Psoas muscle (tissue), 8 donors: ENCODE results near the gene DPP9. TPM values are rescaled to one million over a fixed set of nuclear protein-coding genes. Genes with fewer than 3 reads are reported as not detected.

Experiments used
- ATAC-seq, 4 donors: fragments of 200-7000 bp; cut with Tn5 transposase; one replicate each; pipeline ENCODE4 v1.9.1; 2020; ENCODE audit warnings: moderate library complexity in 3 of 4, mild to moderate bottlenecking in 2 of 4
- DNase-seq, 2 donors: peaks; one replicate each; pipeline ENCODE4 v3.0.0-alpha.2; 2020
- H3K27ac ChIP-seq: fragments of 200-600 bp; one replicate; pipeline ENCODE4 v1.8.0; 2022
- H3K27me3 ChIP-seq, 3 donors: fragments of 200-600 bp in 1 of 3; one replicate each; pipeline versions ENCODE4 v1.6.1 to v1.8.0; 2013 to 2022; ENCODE audit warnings: low read length in 2 of 3, mild to moderate bottlenecking in 2 of 3, moderate library complexity in 1 of 3; ENCODE audit not compliant: insufficient read depth in 3 of 3
- H3K36me3 ChIP-seq, 2 donors: fragments of 200-600 bp in 1 of 2; one replicate each; pipeline versions ENCODE4 v1.6.1 to v1.8.0; 2013 to 2022; ENCODE audit warnings: low read depth in 1 of 2, mild to moderate bottlenecking in 1 of 2, moderate library complexity in 1 of 2; ENCODE audit not compliant: insufficient read depth in 1 of 2
- H3K4me1 ChIP-seq: fragments of 200-600 bp; one replicate; pipeline ENCODE4 v1.8.0; 2022
- H3K4me3 ChIP-seq: fragments of 200-600 bp; one replicate; pipeline ENCODE4 v1.8.0; 2022; ENCODE audit warnings: mild to moderate bottlenecking
- H3K9me3 ChIP-seq: fragments of 200-600 bp; one replicate; pipeline ENCODE4 v1.8.0; 2022
- CTCF ChIP-seq: fragments of 200-600 bp; IDR thresholded peaks from one replicate; pipeline ENCODE4 v1.8.0; 2022; ENCODE audit warnings: antibody characterized with exemption
- WGBS, 3 donors: extraction: QIAGEN DNeasy Blood & Tissue Kit; methylation state at CpG; one replicate each; pipeline versions ENCODE4 v1.1.6 to v1.1.7; 2013; 5-methylcytosine and 5-hydroxymethylcytosine counted together
- intact Hi-C, 2 donors: fragments of 100-400 bp; cut with DNase I; formaldehyde crosslinking; loops; one replicate each; pipeline versions ENCODE4 v1.11.0 to v1.14.2; 2022
- polyA plus RNA-seq, 3 donors: library from polyadenylated mRNA; stranded (reverse); fragments of 200-250 nt; gene quantifications; one replicate each; pipeline ENCODE4 v1.2.3, GENCODE V29; 2013
- total RNA-seq, 4 donors: library from RNA; stranded (reverse); fragmentation: NEBNext Ultra II Directional in 2 of 4; extraction: Animal tissue kit (Norgen Biotek cat#: 25700) in 2 of 4; gene quantifications; one replicate each; pipeline versions ENCODE4 v1.2.1 to v1.2.4, GENCODE V29; 2021 to 2023
- donor health status: healthy with polysubstance abuse.
- donor health status: DM: no; HTN: no; CAD: no; lungs with moderate emphysema.
- donor health status: Bipolar disorder and iron deficiency.
- donor health status: healthy.
- donor health status: DM: yes; HTN: yes; CAD: no.
- donor health status: DM: no; HTN: no; CAD: no.
- donor health status: DM: no; HTN: no; CAD: no.
- donor health status: DM: yes; HTN: yes; CAD: no.

DPP9 gene
- total and polyA plus RNA-seq, 7 donors: 55.9 to 138 (median 90.3) TPM

- no peak for ATAC-seq
- intact Hi-C loops: no loop called here
- H3K27ac ChIP-seq: no peak overlapping the region
- 92 to 96% (median 92%) methylated on average over 39 to 44 of the region's 44 CpGs for WGBS, 3 donors
- H3K9me3 ChIP-seq: no peaks in the 10 kb centered on the region
- H3K4me1 ChIP-seq: peaks cover 15% of the 10 kb centered on the region
- TF ChIP-seq CTCF: no peak
- no peak overlapping the region for H3K4me3 ChIP-seq
- peaks cover 0 to 33% of the 10 kb centered on the region in 2 donors for H3K36me3 ChIP-seq
- no peak for DNase-seq
- no peaks in the 10 kb centered on the region for H3K27me3 ChIP-seq
Observed at GRCh38 chr19:4652075-4652474, 71.6 kb downstream of the DPP9 start.

DNA sequence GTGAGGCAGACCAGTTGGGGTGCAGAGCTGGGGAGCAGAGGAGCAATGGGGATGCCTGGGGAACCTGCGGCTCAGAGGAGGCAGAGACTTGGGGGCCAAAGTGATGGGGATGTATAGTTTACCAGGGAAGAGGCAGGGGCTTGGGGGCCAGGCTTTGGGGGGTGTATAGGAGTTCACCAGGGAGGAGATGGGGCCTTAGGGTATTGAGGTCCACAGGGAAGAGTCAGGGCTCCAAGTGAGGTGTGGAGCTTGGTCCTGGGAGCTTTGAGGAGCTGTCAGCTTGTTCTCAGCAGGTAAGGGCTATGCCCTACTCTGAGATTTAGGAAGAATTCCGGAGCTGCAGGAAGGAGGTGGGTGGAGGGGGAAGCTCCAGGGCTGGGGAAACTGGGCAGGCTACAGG, 73.5 kb downstream of the DPP9 start:
- TF ChIP-seq CTCF: no peak
- no peaks in the 10 kb centered on the region for H3K27me3 ChIP-seq
- DNase-seq: no peak
- intact Hi-C loops: no loop called here
- WGBS, 3 donors: 69 to 89% (median 74%) methylated on average over 2 of the region's 2 CpGs
- no peaks in the 10 kb centered on the region for H3K9me3 ChIP-seq
- H3K4me3 ChIP-seq: no peak overlapping the region
- peaks cover 0 to 14% of the 10 kb centered on the region in 2 donors for H3K36me3 ChIP-seq
- ATAC-seq: no peak
- H3K27ac ChIP-seq: no peak overlapping the region
- H3K4me1 ChIP-seq: peaks cover 15% of the 10 kb centered on the region

DNA sequence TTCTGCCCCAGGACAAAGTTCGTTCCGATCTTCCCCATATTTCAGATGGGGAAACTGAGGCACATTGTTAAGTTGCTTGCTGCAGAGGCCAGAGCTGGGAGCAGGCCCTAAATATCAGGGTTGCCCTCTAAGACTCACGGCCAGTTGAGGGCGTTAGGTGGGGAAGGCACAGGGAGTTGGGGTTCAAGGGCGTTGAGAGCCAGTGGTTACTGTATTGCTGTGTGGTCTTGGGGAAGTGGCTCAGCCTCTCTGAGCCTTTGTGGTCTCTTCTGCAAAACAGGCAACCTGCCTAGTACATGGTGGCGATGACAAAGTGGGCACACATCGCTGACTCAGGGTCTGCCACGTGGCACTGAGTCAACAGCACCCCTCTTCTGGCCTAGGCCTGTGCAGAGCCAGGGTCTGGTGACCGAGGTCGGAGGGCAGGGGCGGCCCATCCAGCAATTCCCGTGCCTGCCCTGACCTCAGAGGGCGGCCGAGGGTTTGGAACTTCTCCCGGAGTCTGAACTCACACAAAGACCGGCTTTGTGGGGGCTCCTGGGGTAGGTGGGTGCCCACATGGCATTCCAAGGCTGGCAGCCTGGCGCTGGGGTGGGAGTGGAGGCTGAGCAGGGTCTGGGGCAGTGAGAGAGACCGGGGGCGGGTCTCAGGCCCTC, 74.1 kb downstream of the DPP9 start:
- no peak for TF ChIP-seq CTCF
- WGBS, 3 donors: 70 to 80% (median 80%) methylated on average over 18 to 19 of the region's 19 CpGs
- H3K36me3 ChIP-seq: peaks cover 0 to 12% of the 10 kb centered on the region in 2 donors
- intact Hi-C loops: no loop called here
- no peaks in the 10 kb centered on the region for H3K27me3 ChIP-seq
- H3K4me1 ChIP-seq: peaks cover 10% of the 10 kb centered on the region
- no peaks in the 10 kb centered on the region for H3K9me3 ChIP-seq
- ATAC-seq (no peak), DNase-seq (no peak)
- H3K4me3 ChIP-seq: no peak overlapping the region
- no peak overlapping the region for H3K27ac ChIP-seq

DNA sequence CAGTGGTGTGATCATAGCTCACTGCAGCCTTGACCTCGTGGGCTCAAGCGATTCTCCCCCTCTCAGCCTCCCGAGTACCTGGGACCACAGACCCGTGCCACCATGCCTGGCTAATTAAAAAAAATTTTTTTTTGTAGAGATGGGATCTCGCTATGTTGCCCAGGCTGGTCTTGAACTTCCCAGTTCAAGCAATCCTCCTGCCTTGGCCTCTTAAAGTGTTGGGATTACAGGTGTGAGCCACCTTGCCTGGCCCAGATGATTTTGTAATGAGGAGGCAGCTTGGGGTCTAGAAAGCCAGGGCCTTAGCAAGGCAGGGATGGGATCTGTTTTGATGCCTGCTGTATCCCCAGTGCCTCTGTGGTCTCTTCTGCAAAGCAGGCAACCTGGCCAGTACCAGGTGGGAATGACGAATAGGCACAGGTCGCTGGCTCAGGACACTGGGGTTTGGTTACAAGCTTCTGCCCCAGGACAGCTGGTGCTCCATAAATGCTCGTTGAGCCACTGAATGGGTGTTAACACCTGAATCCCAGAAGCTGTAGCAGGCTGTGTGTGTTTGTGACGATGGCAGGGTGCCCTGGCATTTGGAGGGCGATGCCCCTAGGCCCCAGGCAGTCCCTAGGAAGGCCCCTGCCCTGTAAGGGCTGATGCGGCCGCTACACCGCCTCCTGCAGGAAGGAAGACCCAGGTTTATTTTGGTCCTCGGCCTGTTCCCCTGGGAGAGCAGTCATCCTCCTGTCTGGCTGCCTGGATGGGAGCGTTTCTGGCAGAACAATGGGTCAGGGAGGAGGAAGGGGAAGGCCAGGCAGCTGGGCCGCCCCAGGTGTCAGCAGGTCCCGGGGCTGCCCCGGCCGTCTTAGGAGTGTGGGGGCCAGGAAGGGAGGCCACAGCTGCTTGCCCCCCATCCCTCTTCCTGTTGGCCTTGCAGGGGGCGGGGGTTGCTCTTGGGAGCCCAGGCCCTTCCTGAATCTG, 75.7 kb downstream of the DPP9 start:
- 50 to 61% (median 56%) methylated on average over 20 of the region's 20 CpGs for WGBS, 3 donors

More for the DNA sequence above, 75.7 kb downstream of the DPP9 start:
- H3K4me3 ChIP-seq: peak overlapping the region; percentile 15
- peak; percentile 56 to 82 for DNase-seq
- TF ChIP-seq CTCF: no peak
- H3K4me1 ChIP-seq: peaks cover 8% of the 10 kb centered on the region
- peaks cover 0 to 12% of the 10 kb centered on the region in 2 donors for H3K36me3 ChIP-seq
- intact Hi-C loops: no loop called here
- peak overlapping the region; percentile 46 for H3K27ac ChIP-seq
- no peaks in the 10 kb centered on the region for H3K27me3 ChIP-seq
- peak; percentile 47 to 71 (median 65) for ATAC-seq
- H3K9me3 ChIP-seq: no peaks in the 10 kb centered on the region
